Urinary bladder (tissue), 4 donors: Measurements from ENCODE around the gene PSD4. TPM values are rescaled to one million over a fixed set of nuclear protein-coding genes. Genes with fewer than 3 reads are reported as not detected.

Experiments
- DNase-seq: peaks from one replicate; pipeline ENCODE4 v3.0.0-alpha.2; 2015; ENCODE audit errors: extremely low spot score
- H3K27ac ChIP-seq: one replicate; pipeline ENCODE4 v1.5.1; 2013; ENCODE audit warnings: low read depth, mild to moderate bottlenecking, moderate library complexity
- H3K36me3 ChIP-seq: one replicate; pipeline ENCODE4 v1.6.1; 2013; ENCODE audit warnings: mild to moderate bottlenecking, moderate library complexity; ENCODE audit not compliant: insufficient read depth
- H3K4me1 ChIP-seq: one replicate; pipeline ENCODE4 v1.6.1; 2013; ENCODE audit warnings: mild to moderate bottlenecking, moderate library complexity; ENCODE audit not compliant: insufficient read depth
- H3K4me3 ChIP-seq: one replicate; pipeline ENCODE4 v1.5.1; 2013; ENCODE audit warnings: low read depth, low read length
- WGBS: extraction: QIAGEN DNeasy Blood & Tissue Kit; methylation state at CpG from one replicate; pipeline ENCODE4 v1.1.7; 2013; 5-methylcytosine and 5-hydroxymethylcytosine counted together
- polyA plus RNA-seq: library from polyadenylated mRNA; stranded (reverse); fragments of 200-250 nt; gene quantifications from one replicate; pipeline ENCODE4 v1.2.3, GENCODE V29; 2013
- total RNA-seq: library from RNA; depleted of rRNA; stranded (reverse); fragments of >200 nt; gene quantifications from one replicate; pipeline ENCODE4 v1.2.3, GENCODE V29; 2014
- donor health status: healthy with polysubstance abuse.
- donor health status: healthy.

PSD4 gene
- total and polyA plus RNA-seq, 2 donors: 6.3 to 9.7 TPM

GRCh38 chr2:113180131-113180946 lies 6.6 kb downstream of the PSD4 start:
- H3K27ac ChIP-seq: no peak overlapping the region
- H3K4me1 ChIP-seq: no peaks in the 10 kb centered on the region
- H3K4me3 ChIP-seq: no peak overlapping the region
- no peak for DNase-seq
- no peaks in the 10 kb centered on the region for H3K36me3 ChIP-seq
- 81% methylated on average over 17 of the region's 17 CpGs for WGBS

DNA sequence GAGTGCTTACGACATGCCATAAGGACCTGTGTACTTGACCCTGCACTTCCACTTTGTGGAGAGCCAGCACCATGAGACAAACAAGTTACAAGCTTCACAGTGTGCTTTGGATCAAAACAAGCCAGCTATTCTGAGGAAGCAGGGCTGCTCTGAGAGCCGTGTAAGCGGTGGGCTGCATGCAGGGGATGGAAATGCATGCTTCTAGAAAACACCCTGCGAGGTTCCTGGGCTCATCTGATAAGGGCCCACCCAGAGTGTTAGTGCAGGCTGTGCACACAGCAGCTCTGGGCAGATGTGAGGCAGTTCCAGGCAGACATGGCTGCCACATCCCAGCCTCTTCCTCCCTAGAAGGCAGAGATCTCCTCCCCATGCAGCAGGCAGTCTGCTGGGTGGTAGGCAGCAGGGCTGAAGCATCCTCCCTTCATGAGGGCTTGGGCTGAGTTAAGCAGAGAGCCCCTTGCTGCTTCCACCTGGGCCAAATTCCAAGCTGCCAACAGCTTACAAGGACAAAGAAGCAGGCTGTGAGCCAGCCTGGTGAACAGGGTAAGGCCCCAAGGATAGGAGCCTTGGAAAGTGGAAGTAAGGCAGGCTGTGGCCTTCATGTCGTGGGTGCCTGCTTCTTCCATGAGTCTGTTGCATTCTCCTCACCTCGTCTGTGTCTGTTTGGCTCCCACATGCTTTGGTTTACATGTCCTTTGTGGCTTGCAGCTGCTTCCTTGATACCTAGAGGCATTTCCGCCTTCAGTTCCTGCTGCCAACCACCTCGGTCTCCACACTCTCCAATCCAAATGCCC lies 7.7 kb downstream of the PSD4 start:
- Histone ChIP-seq H3K36me3 (no peaks in the 10 kb centered on the region), H3K4me3 (no peak overlapping the region), H3K4me1 (no peaks in the 10 kb centered on the region), H3K27ac (no peak overlapping the region)
- WGBS: 57% methylated on average over 8 of the region's 8 CpGs
- no peak for DNase-seq

GRCh38 chr2:113182471-113183260 lies 8.9 kb downstream of the PSD4 start:
- H3K4me3 ChIP-seq: no peak overlapping the region
- H3K4me1 ChIP-seq: no peaks in the 10 kb centered on the region
- H3K27ac ChIP-seq: no peak overlapping the region
- H3K36me3 ChIP-seq: no peaks in the 10 kb centered on the region
- DNase-seq: no peak
- 91% methylated on average over 15 of the region's 15 CpGs for WGBS

GRCh38 chr2:113183264-113183663 lies 9.5 kb downstream of the PSD4 start:
- Histone ChIP-seq H3K4me3 (no peak overlapping the region), H3K36me3 (no peaks in the 10 kb centered on the region), H3K27ac (no peak overlapping the region), H3K4me1 (no peaks in the 10 kb centered on the region)
- WGBS: 87% methylated on average over 8 of the region's 8 CpGs
- no peak for DNase-seq

DNA sequence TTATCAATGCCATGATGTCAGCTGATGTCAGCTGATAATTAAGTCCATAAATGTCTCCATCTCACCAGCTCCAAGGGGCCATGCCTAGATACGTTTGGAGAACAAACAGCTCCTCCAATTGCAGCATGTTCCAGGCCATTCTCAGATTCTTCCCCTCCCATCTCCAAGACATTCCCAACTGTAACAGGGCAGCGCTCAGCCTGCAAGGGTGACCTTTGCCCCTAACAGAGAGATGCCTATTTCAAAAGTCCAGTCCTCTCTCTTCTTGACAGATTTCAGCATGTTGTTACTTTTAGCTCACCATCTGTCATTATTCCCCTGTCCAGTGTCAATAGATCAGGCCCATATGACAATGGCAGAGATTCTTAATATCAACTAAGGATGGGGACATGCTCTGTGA lies 9.9 kb downstream of the PSD4 start:
- H3K27ac ChIP-seq: no peak overlapping the region
- WGBS: 90% methylated on average over 2 of the region's 2 CpGs
- DNase-seq: no peak
- H3K4me3 ChIP-seq: no peak overlapping the region
- no peaks in the 10 kb centered on the region for H3K36me3 ChIP-seq
- no peaks in the 10 kb centered on the region for H3K4me1 ChIP-seq

DNA sequence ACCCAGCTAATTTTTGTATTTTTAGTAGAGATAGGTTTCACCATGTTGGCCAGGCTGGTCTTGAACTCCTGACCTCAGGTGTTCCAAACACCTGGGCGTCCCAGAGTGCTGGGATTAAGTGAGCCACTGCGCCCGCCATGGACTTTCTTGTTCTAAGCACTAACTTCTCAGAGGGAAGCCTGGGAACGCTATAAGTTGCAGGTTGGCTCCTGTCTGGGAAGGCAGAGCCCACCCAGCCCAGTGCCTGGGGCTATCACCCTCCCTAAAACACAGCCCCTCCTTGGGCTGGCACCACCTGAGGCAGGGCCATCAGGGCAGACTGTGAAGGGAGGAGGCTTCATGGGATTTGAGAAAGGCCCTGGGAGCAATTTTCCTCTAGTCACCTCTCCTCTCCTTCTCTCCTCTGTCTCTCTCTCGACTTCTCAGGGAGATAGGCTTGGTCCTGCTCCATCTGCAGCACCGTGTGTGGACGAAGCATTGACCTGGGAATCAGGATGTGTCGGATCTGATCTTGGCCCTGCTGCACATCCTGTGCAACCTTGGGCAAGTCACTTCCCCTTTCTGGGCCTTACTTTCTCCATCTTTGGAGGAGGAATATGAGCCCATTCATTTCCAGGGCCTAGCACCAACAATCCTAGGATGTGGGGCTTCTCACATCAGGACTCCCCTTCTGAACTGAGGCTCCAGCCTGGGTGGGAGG lies 10.9 kb downstream of the PSD4 start:
- Histone ChIP-seq H3K27ac (no peak overlapping the region), H3K4me3 (no peak overlapping the region), H3K36me3 (no peaks in the 10 kb centered on the region), H3K4me1 (no peaks in the 10 kb centered on the region)
- DNase-seq: no peak
- WGBS: 87% methylated on average over 8 of the region's 8 CpGs

- 76% methylated on average over 10 of the region's 10 CpGs for WGBS
- Histone ChIP-seq H3K4me1 (no peaks in the 10 kb centered on the region), H3K27ac (no peak overlapping the region), H3K4me3 (no peak overlapping the region), H3K36me3 (no peaks in the 10 kb centered on the region)
- no peak for DNase-seq
Measured at GRCh38 chr2:113185664-113186432, 12.1 kb downstream of the PSD4 start.

DNA sequence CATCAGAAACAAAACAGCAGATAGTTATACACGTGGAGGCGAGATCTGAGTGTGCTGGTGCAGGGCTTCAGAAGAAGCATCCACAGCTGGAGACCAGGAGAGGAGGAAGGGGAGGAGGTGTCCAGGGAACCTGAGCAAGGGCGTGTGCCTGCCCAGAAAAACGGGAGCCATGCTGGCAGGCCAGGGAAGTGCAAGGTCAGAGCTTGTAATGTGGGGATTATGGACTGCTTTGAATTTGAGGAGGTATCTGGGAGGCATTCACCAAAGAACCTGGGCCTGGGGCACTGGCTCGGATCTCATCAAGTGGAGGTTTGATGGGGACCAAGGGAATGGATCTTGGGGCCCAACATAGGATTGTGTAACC lies 12.6 kb downstream of the PSD4 start:
- H3K27ac ChIP-seq: no peak overlapping the region
- no peaks in the 10 kb centered on the region for H3K36me3 ChIP-seq
- H3K4me1 ChIP-seq: no peaks in the 10 kb centered on the region
- no peak for DNase-seq
- no peak overlapping the region for H3K4me3 ChIP-seq
- WGBS: 87% methylated on average over 5 of the region's 5 CpGs

- Histone ChIP-seq H3K27ac (no peak overlapping the region), H3K36me3 (no peaks in the 10 kb centered on the region), H3K4me3 (no peak overlapping the region), H3K4me1 (no peaks in the 10 kb centered on the region)
- no peak for DNase-seq
- 83% methylated on average over 6 of the region's 6 CpGs for WGBS
Measured at GRCh38 chr2:113187771-113188170, 14.0 kb downstream of the PSD4 start.

DNA sequence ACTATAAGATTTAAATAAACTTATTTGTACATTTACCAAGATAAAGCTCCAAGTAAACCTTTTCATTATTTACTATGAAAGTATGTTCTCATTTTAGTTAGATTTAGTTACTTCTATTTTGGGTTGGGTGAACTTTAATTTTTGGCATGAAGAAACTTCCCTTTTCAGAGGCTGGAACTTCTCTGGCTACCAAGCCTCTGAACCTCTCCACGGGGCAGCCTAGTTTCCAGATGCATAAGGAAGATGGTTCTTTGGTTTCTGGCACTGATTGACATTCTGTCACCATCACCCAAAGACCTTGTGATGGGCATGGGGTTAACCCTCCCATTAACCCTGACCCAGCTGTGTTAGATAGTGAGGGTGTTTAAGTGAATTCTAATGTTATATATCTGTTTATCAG lies 17.1 kb downstream of the PSD4 start:
- Histone ChIP-seq H3K27ac (no peak overlapping the region), H3K36me3 (no peaks in the 10 kb centered on the region), H3K4me3 (no peak overlapping the region), H3K4me1 (no peaks in the 10 kb centered on the region)
- WGBS: 62% methylated on average over 1 of the region's 1 CpG
- no peak for DNase-seq

DNA sequence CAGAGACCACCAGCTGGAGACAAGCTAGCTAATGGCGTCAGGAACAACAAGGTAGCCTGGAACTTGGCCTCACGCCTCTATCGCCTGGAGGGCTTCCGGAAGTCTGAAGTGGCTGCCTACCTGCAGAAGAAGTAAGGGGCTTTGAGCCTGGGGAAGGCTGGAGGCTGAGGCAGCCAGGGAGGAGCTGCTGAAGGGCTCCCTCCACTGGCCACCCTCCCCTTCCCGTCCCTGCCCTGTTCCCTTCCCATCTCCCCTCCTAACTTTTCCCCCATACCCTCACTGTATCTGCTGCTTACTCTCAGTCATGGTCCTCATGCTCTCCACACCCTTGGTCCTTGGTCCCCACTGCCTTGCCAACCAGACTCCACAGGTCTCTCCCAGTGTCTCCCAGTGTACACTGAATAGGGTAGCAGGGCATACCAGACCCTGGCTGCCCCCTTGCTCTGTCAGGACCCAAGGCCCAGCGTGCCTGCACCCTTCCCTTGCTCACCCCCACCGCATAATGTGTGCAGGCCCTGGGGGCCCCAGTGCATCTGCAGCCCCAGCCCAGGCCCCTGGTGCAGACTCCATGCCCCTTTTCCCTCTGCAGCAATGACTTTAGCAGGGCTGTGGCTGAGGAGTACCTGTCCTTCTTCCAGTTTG lies 18.8 kb downstream of the PSD4 start:
- Histone ChIP-seq H3K4me3 (no peak overlapping the region), H3K27ac (no peak overlapping the region), H3K4me1 (no peaks in the 10 kb centered on the region), H3K36me3 (no peaks in the 10 kb centered on the region)
- no peak for DNase-seq
- WGBS: 89% methylated on average over 7 of the region's 7 CpGs

GRCh38 chr2:113195923-113196501 lies 22.2 kb downstream of the PSD4 start:
- no peak overlapping the region for H3K4me3 ChIP-seq
- DNase-seq: no peak
- H3K27ac ChIP-seq: no peak overlapping the region
- H3K36me3 ChIP-seq: no peaks in the 10 kb centered on the region
- 91% methylated on average over 11 of the region's 11 CpGs for WGBS
- no peaks in the 10 kb centered on the region for H3K4me1 ChIP-seq
